HG02610 (cell line): ENCODE data around the gene ZNF616.
"Not testable (repeated sequence)": the region's sequence is repeated elsewhere in the genome, so short reads cannot be mapped to it uniquely, and the experiment has no call there.

ENCODE experiments used
- ATAC-seq: cut with Tn5 transposase; IDR thresholded peaks from one replicate; pipeline ENCODE4 v1.9.1; 2021; ENCODE audit warnings: mild to moderate bottlenecking, moderate library complexity; ENCODE audit not compliant: unreplicated experiment

Gene ZNF616

DNA sequence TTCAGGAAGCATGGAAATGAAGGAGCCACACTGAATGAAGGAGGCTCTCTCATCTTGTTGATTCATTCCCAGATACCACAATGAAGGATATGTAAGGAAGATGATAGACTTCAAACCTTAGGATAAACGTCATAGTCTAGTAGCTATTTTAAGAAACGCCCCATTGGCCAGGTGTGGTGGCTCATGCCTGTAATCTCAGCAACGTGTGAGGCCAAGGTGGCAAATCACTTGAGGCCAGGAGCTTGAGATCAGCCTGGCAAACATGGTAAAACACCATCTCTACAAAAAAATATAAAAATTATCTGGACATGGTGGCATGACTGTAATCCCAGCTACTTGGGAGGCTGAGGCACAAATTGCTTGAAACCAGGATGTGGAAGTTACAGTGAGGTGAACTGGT is 27.1 kb downstream of the ZNF616 start:
- ATAC-seq: no peak

GRCh38 chr19:52110780-52111179 is 29.0 kb downstream of the ZNF616 start:
- no peak for ATAC-seq

GRCh38 chr19:52102782-52103181 is 37.0 kb downstream of the ZNF616 start:
- ATAC-seq: no peak

GRCh38 chr19:52101866-52102562 is 37.7 kb downstream of the ZNF616 start:
- no peak for ATAC-seq

DNA sequence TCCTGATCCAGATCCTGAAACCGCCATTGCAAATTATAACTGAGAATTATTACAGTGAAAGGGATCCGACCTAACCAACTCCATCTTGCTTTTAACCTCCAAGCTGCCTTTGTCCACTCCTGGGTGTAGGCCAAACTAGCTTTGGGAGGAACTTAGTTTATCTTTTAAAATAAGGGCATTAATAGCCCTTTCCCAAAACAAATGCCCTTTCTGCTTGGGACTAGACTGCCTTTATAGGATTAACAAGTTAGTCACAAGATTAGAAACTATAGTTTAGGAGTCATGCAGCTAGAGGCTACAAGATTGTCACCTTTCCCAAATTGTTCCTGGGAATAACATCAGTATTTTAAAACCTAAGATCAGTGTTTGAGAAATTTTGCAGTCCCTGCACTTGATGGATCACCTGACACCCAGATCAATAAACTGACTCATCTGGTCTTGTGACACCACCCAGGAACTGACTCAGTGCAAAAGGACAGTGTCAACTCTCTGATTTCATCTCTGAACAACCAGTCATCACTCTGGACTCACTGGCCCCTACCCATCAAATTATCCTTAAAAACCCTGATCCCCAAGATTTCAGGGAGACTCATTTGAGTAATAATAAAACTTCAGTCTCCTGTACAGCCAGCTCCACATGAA is 40.1 kb downstream of the ZNF616 start:
- no peak for ATAC-seq

GRCh38 chr19:52096416-52096815 is 43.3 kb downstream of the ZNF616 start:
- not testable (repeated sequence) for ATAC-seq

GRCh38 chr19:52095172-52096014 is 44.3 kb downstream of the ZNF616 start, which contains the start of gene ZNF841:
Gene ZNF841, minus strand, starts transcription at chr19:52095765. Its CDS starts 10,964 bp downstream, at chr19:52084801.
- ATAC-seq: peak; percentile 89

DNA sequence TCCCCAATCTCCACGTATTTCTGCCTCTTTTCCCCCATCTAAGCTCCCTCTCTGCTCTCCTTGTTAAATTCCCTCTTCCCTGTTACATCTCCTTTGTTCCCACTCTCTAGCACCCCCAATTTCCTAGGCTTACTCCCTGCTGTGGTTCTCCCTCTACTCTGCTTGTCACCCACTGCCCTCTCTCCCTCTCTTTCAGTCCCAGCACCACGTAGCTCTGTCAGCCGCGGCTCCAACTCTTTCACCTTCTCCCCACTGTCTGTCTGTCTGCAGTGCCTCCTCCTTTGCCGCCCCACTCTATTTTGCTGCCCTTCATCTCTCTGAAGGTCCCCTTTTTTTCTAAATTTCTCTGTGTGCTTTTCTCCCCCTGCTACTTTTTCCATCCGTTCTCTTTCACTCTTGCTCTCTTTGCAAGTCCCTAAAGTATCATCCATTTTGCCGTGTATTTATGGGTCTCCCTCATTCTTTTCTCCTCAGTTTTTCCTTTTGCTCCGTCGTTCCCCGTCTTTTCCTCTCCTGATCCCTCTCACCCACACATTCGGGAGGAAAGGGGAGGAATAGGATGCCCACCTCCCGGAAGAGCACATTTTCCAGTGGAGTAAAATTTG is 45.1 kb downstream of the ZNF616 start:
- no peak for ATAC-seq

DNA sequence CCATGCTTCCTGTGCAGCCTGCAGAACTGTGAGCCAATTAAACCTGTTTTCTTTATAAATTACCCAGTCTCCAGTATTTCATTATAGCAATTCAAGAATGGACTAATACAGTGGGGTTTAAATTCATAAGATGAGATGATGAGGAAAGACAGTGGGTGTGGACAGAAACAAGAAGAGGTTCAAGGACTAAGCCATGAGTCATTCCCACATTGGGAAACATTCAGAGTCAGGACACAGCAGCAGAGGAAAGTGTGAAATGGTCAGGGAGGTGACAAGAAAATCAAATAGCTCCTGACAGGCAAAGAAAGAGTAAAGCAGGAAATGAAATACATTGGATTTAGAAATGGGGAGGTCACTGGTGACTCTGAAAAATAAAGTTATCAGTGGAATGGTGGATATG is 53.3 kb downstream of the ZNF616 start:
- ATAC-seq: no peak

DNA sequence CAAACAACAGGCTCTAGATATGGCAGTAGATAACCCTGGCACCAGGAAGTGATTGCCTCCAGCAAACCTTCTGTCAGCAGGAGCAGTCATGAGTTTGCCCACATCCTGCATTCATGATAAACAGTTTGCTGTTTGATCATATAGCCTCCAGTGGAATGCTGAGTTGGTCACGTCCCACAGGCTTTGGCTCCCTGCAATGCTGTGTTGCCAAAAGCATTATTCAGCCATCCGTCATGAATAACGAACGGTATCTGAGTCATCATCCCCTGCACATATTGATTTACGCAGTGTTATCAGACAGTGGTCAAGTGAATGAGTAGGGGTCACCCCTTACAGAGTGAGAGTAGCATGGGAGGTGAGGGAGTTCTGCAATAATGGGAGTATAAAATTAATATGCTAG is 69.2 kb downstream of the ZNF616 start:
- ATAC-seq: no peak

- ATAC-seq: no peak
Measured at GRCh38 chr19:52069653-52070052, 70.1 kb downstream of the ZNF616 start.

DNA sequence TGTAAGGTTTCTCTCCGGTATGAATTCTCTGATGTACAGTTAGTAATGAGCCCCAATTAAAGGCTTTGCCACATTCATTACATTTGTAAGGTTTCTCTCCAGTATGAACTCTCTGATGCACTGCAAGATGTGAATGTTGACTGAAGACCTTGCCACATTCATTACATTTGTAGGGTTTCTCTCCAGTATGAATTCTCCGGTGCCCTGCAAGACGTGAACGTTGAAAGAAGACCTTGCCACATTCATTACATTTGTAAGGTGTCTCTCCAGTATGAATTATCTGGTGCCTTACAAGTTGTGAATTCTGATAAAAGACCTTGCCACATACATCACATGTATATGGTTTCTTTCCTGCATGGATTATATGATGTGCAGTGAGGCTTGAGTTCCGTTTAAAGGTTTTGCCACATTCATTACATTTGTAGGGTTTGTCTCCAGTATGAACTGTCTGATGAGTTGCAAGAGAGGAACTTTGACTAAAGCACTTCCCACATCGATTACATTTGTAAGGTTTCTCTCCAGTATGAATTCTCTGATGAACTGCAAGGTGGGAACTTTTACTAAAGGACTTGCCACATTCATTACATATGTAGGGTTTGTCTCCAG is 73.4 kb downstream of the ZNF616 start:
- ATAC-seq: no peak

GRCh38 chr19:52065399-52065798 is 74.3 kb downstream of the ZNF616 start:
- no peak for ATAC-seq
